ENCODE measurements around the gene VSIR.

Gene VSIR

GRCh38 chr10:71774916-71775702, 1.8 kb upstream of the VSIR start:
- H3K4me3 ChIP-seq (ENCODE audit: low read length): no peak overlapping the region
- no peak for TF ChIP-seq CTCF (conservative IDR thresholded peaks at IDR 0.05; ENCODE audit: low read length)
- DNase-seq (ENCODE audit: low read depth): no peak

- no peak for DNase-seq (ENCODE audit: low read depth)
- no peak for TF ChIP-seq CTCF (conservative IDR thresholded peaks at IDR 0.05; ENCODE audit: low read length)
- peak overlapping the region; percentile 96 for H3K4me3 ChIP-seq (ENCODE audit: low read length)
Measured at GRCh38 chr10:71772832-71773220, 494 bp downstream of the VSIR start.

GRCh38 chr10:71771821-71772617, 1.3 kb downstream of the VSIR start:
- peak overlapping the region; percentile 96 for H3K4me3 ChIP-seq (ENCODE audit: low read length)
- DNase-seq (ENCODE audit: low read depth): peak; percentile 78
- TF ChIP-seq CTCF (conservative IDR thresholded peaks at IDR 0.05; ENCODE audit: low read length): no peak

- peak overlapping the region; percentile 96 for H3K4me3 ChIP-seq (ENCODE audit: low read length)
- TF ChIP-seq CTCF (conservative IDR thresholded peaks at IDR 0.05; ENCODE audit: low read length): no peak
- DNase-seq (ENCODE audit: low read depth): no peak
Measured at GRCh38 chr10:71771204-71771603, 2.1 kb downstream of the VSIR start.

GRCh38 chr10:71770789-71771188, 2.5 kb downstream of the VSIR start:
- DNase-seq (ENCODE audit: low read depth): peak; percentile 49
- H3K4me3 ChIP-seq (ENCODE audit: low read length): peak overlapping the region; percentile 96
- no peak for TF ChIP-seq CTCF (conservative IDR thresholded peaks at IDR 0.05; ENCODE audit: low read length)

- no peak for TF ChIP-seq CTCF (conservative IDR thresholded peaks at IDR 0.05; ENCODE audit: low read length)
- peak overlapping the region; percentile 15; the same call in 1 of the 2 replicates for H3K4me3 ChIP-seq (ENCODE audit: low read length)
- DNase-seq (ENCODE audit: low read depth): peak; percentile 76
Measured at GRCh38 chr10:71770255-71770654, 3.1 kb downstream of the VSIR start.

Data from AG10803 (cell line).